T-helper 9 cell (primary cell): Measurements from ENCODE around the gene ST3GAL4.
"Not testable (repeated sequence)": the region's sequence is repeated elsewhere in the genome, so short reads cannot be mapped to it uniquely, and the experiment has no call there.

ENCODE experiments used
- DNase-seq: peaks from one replicate; pipeline ENCODE4 v3.0.0-alpha.2; 2020

ST3GAL4 gene

DNA sequence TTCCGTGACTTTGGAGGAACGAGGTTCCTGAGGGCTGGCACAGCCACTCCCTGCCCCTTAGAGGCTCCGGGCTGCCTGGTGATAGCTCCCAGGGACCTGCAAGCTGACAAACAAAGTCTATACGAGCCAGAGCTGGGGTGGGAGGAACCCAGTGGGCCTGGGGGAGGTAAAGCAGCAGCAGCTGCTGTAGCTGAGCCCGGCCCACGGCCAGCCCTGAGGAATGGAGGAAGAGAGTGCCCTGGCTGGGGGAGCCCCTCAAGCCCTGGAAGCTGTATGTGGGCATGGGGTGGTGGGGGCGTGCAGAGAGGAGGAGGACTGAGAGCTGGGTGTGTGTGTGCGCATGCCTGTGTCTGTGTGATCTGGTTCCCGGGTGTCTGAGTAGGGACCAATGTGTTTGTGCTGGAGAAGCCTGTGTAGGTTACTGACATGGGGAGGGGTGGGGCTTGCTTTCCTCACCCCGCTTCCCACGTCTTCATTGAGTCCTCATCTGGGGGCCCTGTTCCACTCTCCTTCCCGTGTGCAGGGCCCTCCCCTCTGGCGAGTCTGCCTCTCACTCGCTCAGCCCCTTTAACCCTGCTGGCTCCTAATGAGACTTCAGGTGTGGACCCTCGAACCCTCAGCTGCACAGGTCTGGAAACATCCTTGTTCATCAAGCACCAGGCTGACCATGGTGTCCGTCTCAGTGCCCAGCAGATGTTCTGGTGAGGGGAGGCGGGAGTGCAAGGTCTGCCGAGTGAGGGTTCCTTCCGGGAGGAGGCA, 10.8 kb downstream of the ST3GAL4 start:
- DNase-seq = no peak

DNA sequence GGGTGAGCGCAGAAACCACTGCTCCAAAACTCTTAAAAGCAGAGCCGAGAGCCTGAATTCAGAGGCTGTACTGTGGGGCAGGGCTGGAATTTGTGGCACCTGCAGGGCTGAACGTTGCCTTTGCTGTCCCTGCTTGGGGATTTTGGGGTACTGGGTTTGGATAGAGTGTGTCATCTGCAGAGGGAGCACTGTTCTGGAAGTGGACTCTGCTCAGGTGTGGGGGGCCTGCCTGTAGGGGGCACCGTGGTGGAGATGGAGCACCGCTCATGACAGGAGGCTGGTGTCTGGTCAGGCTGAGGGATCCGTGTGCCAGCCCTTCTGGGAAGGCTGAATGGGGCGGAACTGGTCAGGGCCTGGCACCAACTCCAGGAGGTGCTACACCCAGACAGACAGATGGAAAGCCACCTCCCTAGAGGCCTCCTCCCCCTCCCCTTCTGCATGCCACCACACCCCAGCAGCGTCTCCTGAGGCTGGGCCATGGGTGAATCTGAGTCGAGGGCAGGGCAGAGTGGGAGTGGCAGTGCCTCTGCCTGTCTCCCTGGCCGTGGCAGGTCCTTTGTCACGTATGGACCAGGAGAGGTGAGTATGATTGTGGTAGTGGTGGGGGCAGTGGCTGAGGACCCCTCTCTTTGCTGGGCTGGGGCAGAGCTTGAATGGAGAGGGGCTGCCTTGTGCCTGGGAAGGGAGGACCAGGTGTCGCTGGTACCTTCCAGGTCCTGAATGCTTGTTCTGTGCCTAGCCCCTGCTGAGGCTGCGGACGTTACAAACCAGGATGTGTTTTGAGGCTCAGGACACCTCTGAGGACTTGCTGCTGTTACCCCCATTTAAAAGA, 11.6 kb downstream of the ST3GAL4 start:
- not testable (repeated sequence) for DNase-seq

DNA sequence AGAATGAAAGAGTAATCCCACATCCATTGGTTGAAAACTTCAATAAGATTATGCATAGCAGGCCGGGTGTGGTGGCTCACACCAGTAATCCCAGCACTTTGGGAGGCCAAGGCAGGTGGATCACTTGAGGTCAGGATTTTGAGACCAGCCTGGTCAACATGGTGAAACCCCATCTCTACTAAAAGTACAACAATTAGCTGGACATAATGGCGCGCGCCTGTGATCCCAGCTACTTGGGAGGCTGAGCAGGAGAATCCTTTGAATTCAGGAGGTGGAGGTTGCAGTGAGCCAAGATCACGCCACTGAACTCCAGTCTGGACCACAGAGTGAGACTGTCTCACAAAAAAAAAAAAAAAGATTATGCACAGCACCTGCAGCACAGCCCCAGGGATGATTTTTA, 12.3 kb downstream of the ST3GAL4 start:
- not testable (repeated sequence) for DNase-seq

DNA sequence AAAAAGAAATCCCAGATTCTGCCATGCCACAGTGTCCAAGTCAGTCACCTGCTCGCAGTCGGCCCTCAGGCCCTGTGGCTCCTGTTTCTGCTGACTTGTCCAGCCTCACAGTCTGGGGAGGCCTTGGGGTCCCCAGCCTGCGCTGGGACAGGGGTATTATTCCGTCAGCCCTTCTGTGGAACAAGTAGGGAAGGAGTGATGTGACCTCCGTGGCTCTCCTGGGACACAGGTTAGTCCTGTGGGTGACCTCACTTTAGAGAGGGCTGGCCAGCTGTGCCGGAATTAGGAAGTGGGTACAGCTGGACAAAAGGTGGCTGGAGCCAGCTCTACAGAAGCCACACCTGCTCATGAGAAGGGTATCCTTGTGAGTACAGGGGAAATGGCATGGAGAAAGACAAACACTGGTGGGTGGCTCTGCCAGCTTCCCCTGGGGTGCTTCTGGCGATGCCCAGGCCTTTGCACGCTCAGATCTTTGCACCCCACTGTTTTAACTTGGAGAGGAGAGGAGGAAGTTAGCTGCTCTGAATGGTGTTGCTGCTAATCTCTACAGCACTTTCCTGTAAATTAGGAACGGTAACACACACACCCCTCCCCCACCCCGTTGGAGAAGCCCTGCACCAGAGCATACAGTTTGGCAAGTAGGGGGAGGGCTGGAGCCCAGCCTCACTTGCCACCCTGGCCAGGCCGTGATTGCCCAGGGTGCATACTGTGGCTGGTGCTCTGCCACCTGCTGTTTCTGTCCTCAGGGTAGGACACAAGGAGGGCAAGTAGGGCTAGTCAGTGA, 13.0 kb downstream of the ST3GAL4 start:
- DNase-seq = not testable (repeated sequence)

DNA sequence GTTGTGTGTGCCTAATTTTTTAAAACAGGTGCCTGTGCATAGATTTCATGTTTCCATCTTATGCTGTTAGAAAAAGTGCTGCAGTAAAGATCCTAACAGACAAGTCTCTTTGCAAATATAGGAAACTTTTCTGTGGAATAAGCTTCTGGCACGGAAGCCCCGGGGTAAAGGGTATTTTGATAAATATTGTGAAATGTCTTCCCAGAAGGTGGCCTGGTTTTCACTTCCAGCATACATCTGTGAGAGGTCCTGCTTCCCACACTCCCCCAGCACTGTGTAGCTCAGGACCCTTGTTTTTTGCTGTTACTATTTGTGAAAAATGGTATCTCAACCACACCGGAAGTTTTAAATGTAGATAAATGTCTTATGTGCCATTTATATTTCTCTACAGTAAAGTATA, 14.5 kb downstream of the ST3GAL4 start:
- no peak for DNase-seq

DNA sequence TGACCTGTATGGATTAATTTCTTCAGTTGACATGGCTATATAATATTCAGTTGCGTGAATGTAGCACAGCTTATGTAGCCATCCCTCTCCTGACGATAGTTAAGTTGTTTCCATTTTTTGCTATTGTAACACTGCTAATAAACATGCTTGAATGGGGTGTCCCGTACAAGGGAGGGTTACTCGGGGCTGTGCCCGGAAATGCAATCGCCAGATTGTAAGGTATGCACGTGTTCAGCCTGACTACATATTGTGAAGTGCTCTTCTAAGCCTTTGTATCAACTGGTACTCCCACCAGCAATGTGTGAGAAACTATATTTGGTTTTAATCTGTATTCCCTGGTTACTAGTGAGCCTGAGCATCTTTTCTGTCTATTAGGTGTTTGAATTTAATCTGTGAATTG, 16.1 kb downstream of the ST3GAL4 start:
- DNase-seq = no peak

DNA sequence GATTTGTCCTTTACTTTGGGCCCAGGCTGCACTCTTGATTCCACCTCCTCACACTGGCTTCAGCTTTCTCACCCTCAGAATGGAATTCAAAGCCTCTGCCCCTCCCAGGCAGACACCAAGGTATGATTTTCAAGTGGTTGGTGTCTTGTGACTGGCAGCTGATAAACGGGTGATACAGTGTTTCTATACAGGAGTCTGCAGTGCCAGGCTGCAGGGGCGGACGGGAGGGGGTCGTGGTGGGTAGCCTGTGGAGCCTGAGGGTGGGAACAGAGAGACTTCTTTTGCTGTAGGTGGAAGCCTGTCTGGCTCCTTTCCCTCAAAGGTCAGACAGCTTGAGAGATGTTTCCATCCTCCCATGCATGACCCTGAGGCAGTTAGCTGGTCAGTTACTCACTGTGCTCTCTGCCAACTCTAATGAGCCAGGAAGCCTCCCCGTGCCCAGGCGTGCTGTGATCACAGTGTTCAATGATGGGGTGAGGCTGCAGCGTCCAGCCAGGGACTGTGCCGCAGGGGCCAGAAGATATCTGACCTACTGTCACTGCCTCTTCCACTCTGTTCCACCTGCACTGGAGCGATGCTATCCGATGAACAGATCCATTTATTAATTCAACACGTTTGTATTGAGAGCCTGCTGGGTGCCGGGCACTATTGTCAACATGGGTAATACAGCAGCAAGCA, 18.0 kb downstream of the ST3GAL4 start:
- not testable (repeated sequence) for DNase-seq

DNA sequence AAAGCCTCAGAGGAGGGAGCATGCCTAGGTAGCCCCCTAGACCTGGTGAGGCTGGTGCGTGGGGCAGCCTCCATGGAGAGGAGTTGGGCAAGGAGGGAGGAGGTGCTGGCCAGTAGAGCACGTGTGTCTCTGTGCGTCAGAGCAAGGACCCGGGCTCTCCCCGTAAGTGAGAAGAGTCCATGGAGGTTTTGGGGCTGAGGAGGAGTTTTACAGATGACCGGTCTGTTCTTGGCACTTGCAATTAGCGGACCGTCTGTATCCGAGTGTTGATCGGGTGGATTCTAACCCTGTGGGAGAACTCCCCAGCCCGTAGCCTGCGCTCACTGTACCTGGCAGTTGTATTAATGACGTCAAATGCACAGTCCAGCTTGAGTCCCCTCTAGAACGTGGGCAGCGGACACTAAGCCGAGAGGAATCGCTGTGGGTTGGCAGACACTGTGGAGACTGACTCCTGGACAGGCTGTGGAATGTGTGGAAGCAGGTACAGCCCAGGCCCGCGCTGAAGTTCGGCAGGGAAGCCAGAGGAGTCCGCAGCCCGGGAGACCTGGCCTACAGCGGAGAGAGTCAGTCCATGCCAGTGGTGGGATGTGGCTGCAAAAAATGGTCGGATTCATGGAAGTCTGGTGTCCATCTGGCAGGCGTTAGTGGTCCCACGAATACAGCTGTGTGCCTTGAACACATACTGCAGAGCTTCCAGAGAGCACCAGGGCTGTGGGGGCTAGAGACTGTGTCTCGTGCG, 19.2 kb downstream of the ST3GAL4 start:
- DNase-seq = not testable (repeated sequence)

DNA sequence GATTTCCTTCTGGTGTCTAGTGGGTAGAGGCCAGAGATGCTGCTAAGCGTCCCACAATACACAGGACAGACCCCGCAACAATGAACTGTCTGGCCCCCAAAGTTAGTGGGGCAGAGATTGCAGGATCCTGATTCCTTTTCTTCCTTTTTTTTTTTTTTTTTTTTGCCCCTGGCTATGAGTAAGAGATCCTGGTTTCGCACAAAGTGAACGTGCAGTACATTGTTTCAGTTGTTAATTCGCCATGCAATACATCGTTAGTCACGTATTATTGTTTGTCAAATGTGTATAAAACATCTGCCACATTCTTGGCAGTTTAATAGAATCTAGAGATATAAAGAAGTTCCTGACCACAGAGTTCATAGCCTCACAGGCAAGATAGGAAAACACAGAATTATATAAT, 20.2 kb downstream of the ST3GAL4 start:
- no peak for DNase-seq

DNA sequence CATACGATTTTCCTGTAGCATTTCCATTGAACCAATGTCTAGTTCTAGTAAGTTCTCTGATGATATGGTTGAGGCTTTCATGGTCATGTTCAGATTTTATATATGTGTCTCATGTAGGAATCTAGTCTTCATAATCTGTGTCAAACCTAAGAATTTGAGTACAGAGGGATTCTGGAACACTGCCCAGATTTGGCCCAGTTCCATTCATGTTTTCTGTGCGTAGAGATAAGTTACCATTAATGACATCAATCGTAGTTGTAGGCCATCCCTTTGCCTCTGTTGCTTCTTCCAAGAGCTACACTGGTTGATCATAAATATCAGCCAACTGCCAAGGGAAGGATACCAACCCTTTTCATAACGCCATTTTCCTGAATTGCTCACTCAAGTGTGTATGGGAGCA, 23.3 kb downstream of the ST3GAL4 start:
- DNase-seq = no peak

DNA sequence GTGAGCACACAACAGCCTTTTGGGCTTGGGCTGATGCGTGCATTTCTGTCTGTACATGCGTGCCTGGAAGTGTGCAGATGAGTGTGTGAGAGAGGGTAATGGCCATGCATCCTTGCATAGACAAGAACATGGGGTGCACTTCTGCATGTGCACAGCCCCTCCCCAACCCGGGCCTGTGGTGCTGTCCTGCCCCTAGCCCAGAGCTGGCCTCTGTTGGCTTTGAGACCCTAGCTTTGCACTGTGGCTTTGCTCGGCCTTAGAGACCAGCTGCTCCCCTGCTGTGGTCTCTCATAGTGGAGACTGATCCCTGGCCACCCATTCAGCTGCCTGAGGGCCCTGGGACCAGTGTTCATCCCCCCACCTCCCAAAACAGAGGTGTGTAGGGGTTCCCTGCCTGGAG, 25.4 kb downstream of the ST3GAL4 start:
- no peak for DNase-seq

DNA sequence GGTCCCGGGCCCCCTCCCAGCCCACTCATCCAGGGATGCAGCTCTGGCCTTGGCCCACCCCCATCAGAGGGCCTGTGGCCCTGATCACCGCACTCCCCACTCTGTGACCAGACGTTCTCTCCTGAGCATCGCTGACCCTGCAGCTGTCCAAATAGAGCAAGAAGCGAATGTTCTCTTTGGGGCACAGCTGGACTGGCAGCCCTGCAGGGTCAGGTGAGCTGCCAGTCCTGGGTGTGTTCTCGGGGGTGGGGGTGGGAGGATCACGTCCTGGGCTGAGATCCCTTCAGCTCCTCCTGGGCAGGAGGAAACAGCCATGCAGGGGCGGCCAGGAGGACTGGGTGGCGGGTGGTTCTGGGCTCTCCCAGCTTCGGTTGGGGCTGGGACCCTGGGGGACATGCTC, 26.5 kb downstream of the ST3GAL4 start:
- not testable (repeated sequence) for DNase-seq

DNA sequence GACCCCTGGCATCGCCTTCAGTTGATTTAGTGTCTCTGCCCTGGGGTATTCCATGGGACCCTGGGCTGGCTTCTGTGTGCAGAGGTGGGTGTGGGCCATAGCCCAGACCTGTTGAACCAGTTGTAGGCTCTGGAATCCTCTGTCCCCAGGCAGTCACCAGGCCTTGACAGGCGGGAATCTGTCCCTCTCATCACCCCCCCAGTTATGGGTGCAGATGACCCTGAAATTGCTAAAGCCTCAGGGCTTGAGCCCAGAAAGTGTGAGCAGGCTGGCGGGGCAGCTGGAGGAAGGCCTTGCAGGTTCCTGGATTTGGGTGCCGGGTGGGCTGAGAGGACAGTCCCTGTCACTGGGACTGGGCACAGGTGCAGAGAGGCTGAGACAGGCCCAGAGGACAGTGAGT, 27.2 kb downstream of the ST3GAL4 start:
- not testable (repeated sequence) for DNase-seq

DNA sequence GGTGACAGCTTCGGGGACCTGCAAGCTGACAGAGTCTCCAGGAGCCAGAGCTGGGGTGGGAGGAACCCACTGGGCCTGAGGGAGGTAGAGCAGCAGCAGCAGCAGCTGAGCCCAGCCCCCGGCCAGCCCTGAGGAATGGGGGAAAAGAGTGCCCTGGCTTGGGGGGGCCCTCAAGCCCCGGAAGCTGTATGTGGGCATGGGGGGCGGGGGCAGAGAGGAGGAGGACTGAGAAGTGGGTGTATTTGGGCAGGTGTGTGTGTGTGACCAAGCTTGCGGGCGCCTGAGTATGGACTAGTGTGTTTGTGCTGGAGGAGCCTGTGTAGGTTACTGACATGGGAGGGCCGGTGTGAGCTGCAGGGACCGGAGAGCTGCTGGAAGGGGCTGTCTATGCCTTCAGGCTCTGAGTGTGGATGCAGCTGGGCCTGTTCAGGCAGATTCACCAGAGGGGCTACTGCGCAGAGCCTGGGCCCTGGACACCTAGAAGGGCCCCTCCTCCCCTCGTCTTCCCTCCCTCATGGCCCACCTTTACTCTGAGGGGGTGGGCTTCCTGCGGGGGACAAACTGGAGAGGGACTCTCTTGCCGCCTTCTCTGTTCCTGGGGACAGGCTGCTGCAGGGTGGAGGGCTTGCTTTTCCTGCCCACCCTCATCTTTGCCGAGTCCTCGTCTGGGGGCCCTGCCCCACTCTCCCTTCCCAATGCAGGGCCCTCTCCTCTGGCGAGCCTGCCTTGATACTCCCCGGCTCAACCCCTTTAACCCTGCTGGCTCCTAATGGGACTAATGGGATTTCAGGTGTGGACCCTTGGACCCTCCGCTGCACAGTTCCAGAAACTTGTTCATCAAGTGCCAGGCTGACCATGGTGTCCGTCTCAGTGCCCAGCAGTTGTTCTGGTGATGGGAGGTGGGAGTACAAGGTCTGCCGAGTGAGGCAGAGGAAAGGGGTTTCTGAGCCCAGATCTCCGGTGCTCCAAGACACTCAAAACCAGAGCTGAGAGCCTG, 28.2 kb downstream of the ST3GAL4 start:
- no peak for DNase-seq

DNA sequence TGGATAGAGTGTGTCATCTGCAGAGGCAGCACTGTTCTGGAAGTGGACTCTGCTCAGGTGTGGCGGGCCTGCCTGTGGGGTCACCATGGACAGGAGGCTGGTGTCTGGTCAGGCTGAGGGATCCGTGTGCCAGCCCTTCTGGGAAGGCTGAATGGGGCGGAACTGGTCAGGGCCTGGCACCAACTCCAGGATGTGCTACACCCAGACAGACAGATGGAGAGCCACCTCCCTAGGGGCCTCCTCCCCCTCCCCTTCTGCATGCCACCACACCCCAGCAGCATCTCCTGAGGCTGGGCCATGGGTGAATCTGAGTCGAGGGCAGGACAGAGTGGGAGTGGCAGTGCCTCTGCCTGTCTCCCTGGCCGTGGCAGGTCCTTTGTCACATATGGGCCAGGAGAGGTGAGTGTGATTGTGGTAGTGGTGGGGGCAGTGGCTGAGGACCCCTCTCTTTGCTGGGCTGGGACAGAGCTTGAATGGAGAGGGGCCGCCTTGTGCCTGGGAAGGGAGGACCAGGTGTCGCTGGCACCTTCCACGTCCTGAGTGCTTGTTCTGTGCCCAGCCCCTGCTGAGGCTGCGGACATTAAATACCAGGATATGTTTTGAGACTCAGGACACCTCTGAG, 29.1 kb downstream of the ST3GAL4 start:
- no peak for DNase-seq

DNA sequence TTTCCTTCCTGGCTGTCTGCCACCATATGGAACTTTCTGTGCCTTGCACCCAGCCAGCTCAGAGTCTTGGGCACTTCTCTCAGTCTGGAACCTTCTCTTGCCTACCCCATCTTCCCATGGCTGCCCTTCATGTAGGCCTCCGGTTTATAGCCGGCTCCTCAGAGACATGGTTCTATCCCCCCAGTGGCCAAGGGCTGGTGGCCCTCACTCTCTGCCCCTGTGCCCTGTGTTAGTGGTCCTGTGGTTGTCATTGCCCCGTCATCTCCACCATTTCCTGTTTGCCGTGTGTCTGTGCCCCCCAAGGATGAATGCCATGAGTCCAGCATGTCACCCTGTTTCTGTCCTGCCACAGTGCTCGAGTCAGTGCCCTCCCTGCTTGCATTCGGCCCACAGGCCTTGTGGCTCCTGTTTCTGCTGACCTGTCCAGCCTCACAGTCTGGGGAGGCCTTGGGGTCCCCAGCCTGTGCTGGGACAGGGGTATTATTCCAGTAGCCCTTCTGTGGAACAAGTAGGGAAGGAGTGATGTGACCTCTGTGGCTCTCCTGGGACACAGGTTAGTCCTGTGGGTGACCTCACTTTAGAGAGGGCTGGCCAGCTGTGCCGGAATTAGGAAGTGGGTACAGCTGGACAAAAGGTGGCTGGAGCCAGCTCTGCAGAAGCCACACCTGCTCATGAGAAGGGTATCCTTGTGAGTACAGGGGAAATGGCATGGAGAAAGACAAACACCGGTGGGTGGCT, 30.7 kb downstream of the ST3GAL4 start:
- DNase-seq = no peak

DNA sequence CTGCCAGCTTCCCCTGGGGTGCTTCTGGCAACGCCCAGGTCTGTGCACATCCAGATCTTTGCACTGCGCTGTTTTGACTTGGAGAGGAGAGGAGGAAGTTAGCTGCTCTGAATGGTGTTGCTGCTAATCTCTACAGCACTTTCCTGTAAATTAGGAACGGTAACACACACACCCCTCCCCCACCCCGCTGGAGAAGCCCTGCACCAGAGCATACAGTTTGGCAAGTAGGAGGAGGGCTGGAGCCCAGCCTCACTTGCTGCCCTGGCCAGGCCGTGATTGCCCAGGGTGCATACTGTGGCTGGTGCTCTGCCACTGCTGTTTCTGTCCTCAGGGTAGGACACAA, 31.2 kb downstream of the ST3GAL4 start:
- DNase-seq = not testable (repeated sequence)

DNA sequence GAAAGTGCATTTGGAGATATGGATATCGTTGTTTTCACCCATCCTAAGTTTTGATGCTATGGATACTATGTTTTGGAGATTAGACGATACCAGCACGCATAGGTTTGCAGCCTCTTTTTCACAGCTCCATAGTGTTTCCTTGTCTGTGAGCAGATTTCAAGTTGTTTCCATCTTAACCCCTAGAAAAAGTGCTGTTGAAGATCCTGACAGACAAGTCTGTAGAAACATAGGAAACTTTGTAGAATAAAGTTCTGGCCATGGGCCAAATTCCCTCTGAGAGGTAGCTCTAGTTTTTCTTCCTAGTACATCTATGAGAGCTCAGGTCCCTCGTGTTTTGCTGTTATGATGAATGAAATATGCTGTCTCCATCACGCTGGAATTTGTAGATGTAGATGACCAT, 32.4 kb downstream of the ST3GAL4 start:
- no peak for DNase-seq

DNA sequence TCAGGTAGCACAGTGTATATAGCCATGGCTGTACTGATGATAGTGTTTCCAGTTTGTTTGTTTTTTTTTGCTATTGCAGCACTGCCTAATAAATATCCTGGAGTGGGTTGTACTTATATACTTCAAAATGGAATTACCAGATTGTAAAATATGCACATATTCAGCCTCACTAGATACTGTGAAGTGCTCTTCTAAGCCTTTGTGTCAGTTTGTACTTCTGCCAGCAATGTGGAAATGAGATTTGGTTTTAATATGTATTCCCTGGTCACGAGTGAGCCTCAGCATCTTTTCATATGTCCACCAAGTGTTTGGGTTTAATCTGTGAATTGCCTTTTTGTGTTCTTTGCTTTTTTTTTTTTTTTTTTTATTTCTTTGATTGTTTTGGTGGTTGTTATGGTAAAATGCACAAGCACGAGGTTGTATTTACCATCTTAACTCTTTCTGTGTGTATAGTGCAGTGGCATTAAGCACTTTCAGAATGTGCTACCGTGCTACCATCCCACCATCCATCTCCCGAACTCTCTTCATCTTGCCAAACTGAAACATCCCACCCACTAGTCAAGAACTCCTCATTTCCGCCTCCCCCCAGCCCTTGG, 34.9 kb downstream of the ST3GAL4 start:
- no peak for DNase-seq
